ENCODE measurements around the gene PNPLA7.
"Not testable (repeated sequence)": the region's sequence is repeated elsewhere in the genome, so short reads cannot be mapped to it uniquely, and the experiment has no call there.

- TF ChIP-seq MAX, REST (IDR thresholded peaks at IDR 0.05): not testable (repeated sequence)
Observed at GRCh38 chr9:137518661-137519459, 31.3 kb downstream of the PNPLA7 start.
